ENCODE data around the gene CFAP69. TPM values are rescaled to one million over a fixed set of nuclear protein-coding genes. Genes with fewer than 3 reads are reported as not detected.

The CFAP69 gene
- total RNA-seq, 1 donor from 2014 or later: 2.0 TPM

DNA sequence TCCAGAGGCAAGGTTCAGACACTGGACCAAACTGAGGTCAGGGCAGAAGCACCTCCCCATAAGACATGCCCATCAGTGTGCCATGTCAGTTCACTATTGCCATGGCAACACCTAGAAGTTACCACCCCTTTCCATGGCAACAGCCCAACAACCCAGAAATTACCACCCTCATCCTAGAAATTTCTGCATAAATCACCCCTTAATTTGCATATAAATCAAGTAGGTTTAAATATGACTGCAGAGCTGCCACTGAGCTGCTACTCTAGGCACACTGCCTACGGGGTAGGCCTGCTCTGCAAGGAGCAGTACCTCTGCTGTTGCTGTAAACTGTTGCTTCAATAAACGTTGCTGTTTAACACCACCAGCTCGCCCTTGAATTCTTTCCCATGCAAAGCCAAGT is 20.8 kb upstream of the CFAP69 start:
- Histone ChIP-seq H3K4me3 (ENCODE audit: insufficient read depth, low read depth, low read length) (no peak overlapping the region), H3K4me1 (ENCODE audit: insufficient read depth, low read length) (no peaks in the 10 kb centered on the region), H4K20me1 (ENCODE audit: insufficient read depth, low read length) (no peaks in the 10 kb centered on the region), H3K4me2 (ENCODE audit: low read length) (no peak overlapping the region), H2AFZ (ENCODE audit: low read depth, low read length) (no peak overlapping the region), H3K27me3 (ENCODE audit: insufficient read depth, low read length) (no peaks in the 10 kb centered on the region), H3K9me3 (ENCODE audit: insufficient read depth, low read depth, low read length) (no peaks in the 10 kb centered on the region), H3K36me3 (ENCODE audit: insufficient read depth, low read length) (no peaks in the 10 kb centered on the region), H3K79me2 (ENCODE audit: insufficient read depth, low read length) (no peaks in the 10 kb centered on the region), H3K9ac (ENCODE audit: low read length) (no peak overlapping the region), H3K27ac (ENCODE audit: low read depth, low read length) (no peak overlapping the region)
- no peak for TF ChIP-seq EZH2 (IDR thresholded peaks at IDR 0.05; ENCODE audit: insufficient read depth, low read length)
- TF ChIP-seq, protein P1, sequence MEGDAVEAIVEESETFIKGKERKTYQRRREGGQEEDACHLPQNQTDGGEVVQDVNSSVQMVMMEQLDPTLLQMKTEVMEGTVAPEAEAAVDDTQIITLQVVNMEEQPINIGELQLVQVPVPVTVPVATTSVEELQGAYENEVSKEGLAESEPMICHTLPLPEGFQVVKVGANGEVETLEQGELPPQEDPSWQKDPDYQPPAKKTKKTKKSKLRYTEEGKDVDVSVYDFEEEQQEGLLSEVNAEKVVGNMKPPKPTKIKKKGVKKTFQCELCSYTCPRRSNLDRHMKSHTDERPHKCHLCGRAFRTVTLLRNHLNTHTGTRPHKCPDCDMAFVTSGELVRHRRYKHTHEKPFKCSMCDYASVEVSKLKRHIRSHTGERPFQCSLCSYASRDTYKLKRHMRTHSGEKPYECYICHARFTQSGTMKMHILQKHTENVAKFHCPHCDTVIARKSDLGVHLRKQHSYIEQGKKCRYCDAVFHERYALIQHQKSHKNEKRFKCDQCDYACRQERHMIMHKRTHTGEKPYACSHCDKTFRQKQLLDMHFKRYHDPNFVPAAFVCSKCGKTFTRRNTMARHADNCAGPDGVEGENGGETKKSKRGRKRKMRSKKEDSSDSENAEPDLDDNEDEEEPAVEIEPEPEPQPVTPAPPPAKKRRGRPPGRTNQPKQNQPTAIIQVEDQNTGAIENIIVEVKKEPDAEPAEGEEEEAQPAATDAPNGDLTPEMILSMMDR (IDR thresholded peaks at IDR 0.05; ENCODE audit: insufficient read depth, low read depth, low read length): no peak
- H3K36me3 Mint-ChIP-seq (ENCODE audit: low read depth, unreplicated experiment): no peaks in the 10 kb centered on the region
- no peak for FAIRE-seq
- no peak overlapping the region for H3K27ac Mint-ChIP-seq (ENCODE audit: unreplicated experiment)
- no peaks in the 10 kb centered on the region for H3K9me3 Mint-ChIP-seq (ENCODE audit: unreplicated experiment)
- no peaks in the 10 kb centered on the region for H3K27me3 Mint-ChIP-seq (ENCODE audit: low read depth, unreplicated experiment)
- no peak overlapping the region for H3K4me3 Mint-ChIP-seq (ENCODE audit: unreplicated experiment)
- no peaks in the 10 kb centered on the region for H3K4me1 Mint-ChIP-seq (ENCODE audit: low read depth, unreplicated experiment)
- DNase-seq (ENCODE audit: low read depth): no peak

DNA sequence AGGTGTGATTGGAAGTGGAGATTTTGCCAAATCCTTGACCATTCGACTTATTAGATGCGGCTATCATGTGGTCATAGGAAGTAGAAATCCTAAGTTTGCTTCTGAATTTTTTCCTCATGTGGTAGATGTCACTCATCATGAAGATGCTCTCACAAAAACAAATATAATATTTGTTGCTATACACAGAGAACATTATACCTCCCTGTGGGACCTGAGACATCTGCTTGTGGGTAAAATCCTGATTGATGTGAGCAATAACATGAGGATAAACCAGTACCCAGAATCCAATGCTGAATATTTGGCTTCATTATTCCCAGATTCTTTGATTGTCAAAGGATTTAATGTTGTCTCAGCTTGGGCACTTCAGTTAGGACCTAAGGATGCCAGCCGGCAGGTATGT is 19.8 kb upstream of the CFAP69 start:
- DNase-seq (ENCODE audit: low read depth) (no peak), FAIRE-seq (no peak)
- H2AFZ ChIP-seq (ENCODE audit: low read depth, low read length): no peak overlapping the region
- Mint-ChIP-seq H3K27me3 (ENCODE audit: low read depth, unreplicated experiment) (no peaks in the 10 kb centered on the region), H3K4me3 (ENCODE audit: unreplicated experiment) (no peak overlapping the region), H3K9me3 (ENCODE audit: unreplicated experiment) (no peaks in the 10 kb centered on the region), H3K36me3 (ENCODE audit: low read depth, unreplicated experiment) (no peaks in the 10 kb centered on the region), H3K4me1 (ENCODE audit: low read depth, unreplicated experiment) (no peaks in the 10 kb centered on the region), H3K27ac (ENCODE audit: unreplicated experiment) (no peak overlapping the region)
- H3K4me3 ChIP-seq (ENCODE audit: insufficient read depth, low read depth, low read length): no peak overlapping the region
- H3K27me3 ChIP-seq (ENCODE audit: insufficient read depth, low read length): no peaks in the 10 kb centered on the region
- no peak for TF ChIP-seq EZH2 (IDR thresholded peaks at IDR 0.05; ENCODE audit: insufficient read depth, low read length)
- TF ChIP-seq, protein P1 (IDR thresholded peaks at IDR 0.05; ENCODE audit: insufficient read depth, low read depth, low read length): no peak
- H3K36me3 ChIP-seq (ENCODE audit: insufficient read depth, low read length): no peaks in the 10 kb centered on the region
- H3K79me2 ChIP-seq (ENCODE audit: insufficient read depth, low read length): no peaks in the 10 kb centered on the region
- H3K9me3 ChIP-seq (ENCODE audit: insufficient read depth, low read depth, low read length): no peaks in the 10 kb centered on the region
- no peak overlapping the region for H3K4me2 ChIP-seq (ENCODE audit: low read length)
- H3K4me1 ChIP-seq (ENCODE audit: insufficient read depth, low read length): no peaks in the 10 kb centered on the region
- H3K9ac ChIP-seq (ENCODE audit: low read length): no peak overlapping the region
- no peak overlapping the region for H3K27ac ChIP-seq (ENCODE audit: low read depth, low read length)
- no peaks in the 10 kb centered on the region for H4K20me1 ChIP-seq (ENCODE audit: insufficient read depth, low read length)

DNA sequence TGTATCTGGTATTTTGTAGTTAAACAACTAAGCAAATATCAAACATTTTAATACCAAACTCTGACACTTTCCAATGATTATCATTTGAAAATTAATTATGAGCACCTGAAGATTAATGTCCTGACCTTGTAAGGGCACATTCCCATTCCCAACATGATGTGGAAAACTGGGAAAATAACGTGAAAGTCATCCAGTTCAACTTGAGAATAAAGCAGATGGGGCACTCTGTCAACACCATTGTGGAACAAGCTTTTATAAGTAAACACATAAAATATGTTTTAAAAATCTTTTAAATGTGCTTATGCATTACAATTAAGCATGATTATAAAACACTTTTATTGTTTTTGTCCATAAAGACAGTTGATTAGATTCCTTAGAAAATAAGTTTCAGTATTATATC is 19.4 kb upstream of the CFAP69 start:
- Histone ChIP-seq H3K36me3 (ENCODE audit: insufficient read depth, low read length) (no peaks in the 10 kb centered on the region), H3K4me1 (ENCODE audit: insufficient read depth, low read length) (no peaks in the 10 kb centered on the region), H3K27ac (ENCODE audit: low read depth, low read length) (no peak overlapping the region), H3K79me2 (ENCODE audit: insufficient read depth, low read length) (no peaks in the 10 kb centered on the region), H3K4me2 (ENCODE audit: low read length) (no peak overlapping the region), H3K4me3 (ENCODE audit: insufficient read depth, low read depth, low read length) (no peak overlapping the region), H3K27me3 (ENCODE audit: insufficient read depth, low read length) (no peaks in the 10 kb centered on the region), H3K9ac (ENCODE audit: low read length) (no peak overlapping the region), H2AFZ (ENCODE audit: low read depth, low read length) (no peak overlapping the region), H4K20me1 (ENCODE audit: insufficient read depth, low read length) (no peaks in the 10 kb centered on the region), H3K9me3 (ENCODE audit: insufficient read depth, low read depth, low read length) (no peaks in the 10 kb centered on the region)
- Mint-ChIP-seq H3K9me3 (ENCODE audit: unreplicated experiment) (no peaks in the 10 kb centered on the region), H3K4me3 (ENCODE audit: unreplicated experiment) (no peak overlapping the region), H3K27ac (ENCODE audit: unreplicated experiment) (no peak overlapping the region), H3K4me1 (ENCODE audit: low read depth, unreplicated experiment) (no peaks in the 10 kb centered on the region), H3K36me3 (ENCODE audit: low read depth, unreplicated experiment) (no peaks in the 10 kb centered on the region), H3K27me3 (ENCODE audit: low read depth, unreplicated experiment) (no peaks in the 10 kb centered on the region)
- TF ChIP-seq EZH2 (IDR thresholded peaks at IDR 0.05; ENCODE audit: insufficient read depth, low read length): no peak
- TF ChIP-seq, protein P1 (IDR thresholded peaks at IDR 0.05; ENCODE audit: insufficient read depth, low read depth, low read length): no peak
- no peak for DNase-seq (ENCODE audit: low read depth)
- no peak for FAIRE-seq

All from astrocyte (in vitro differentiated cells and primary cell).